SKM-1 treated with dmso at 0.1 percent for 144 hours (cell line): ENCODE measurements around the gene SPEM2.

ENCODE experiments used
- DNase-seq: peaks from one replicate; lab custom pipeline; 2025; ENCODE audit not compliant: unreplicated experiment; lab: John Stamatoyannopoulos, UW

The SPEM2 gene

GRCh38 chr17:7419819-7420610, 5.4 kb upstream of the SPEM2 start, which contains the start of gene SPEM1:
SPEM1 (plus strand) TSS chr17:7420324; CDS start chr17:7420385, 61 bp downstream.
- no peak for DNase-seq

GRCh38 chr17:7421186-7421585, 4.2 kb upstream of the SPEM2 start:
- DNase-seq: no peak

DNA sequence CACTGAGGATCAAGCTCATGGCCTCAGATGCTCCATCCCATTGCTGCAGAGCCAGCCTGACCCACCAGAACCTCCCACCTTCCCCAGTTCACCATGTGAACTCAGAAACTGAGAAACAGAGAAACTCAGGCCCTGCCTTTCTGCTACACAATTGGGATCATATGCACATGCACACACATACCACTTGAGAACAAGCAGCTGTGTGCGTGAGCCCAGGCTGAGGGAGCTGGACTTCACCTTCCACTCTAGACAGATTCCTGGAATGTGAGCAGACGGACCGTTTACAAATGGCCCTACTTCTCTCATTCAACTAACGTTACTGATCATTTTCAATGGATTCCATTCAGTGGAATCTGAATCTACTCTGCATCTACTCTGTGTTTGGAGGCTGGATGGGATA, 1.7 kb upstream of the SPEM2 start:
- no peak for DNase-seq

DNA sequence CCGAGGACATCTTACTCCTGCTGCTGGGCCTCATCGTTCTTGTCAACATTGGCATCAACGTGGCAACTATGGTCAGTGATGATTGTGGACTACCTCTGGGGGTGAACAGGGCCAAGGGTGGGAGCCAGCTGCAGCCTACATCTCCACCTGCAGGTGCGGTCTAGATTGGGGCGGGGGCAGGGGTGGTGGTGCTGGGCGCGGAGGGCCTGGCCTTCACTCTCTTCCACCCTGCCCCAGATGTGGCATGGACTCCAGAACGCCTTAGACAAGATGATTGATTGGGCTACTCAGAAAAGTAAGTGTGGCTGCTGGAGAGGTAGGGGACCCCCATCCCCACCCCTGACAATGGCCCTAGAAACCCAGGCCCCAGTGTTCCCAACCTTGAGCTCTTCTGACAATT, 340 bp downstream of the SPEM2 start:
- DNase-seq: no peak

- DNase-seq: no peak
Observed at GRCh38 chr17:7426203-7426863, 917 bp downstream of the SPEM2 start.

- DNase-seq: no peak
Observed at GRCh38 chr17:7426896-7427489, 1.6 kb downstream of the SPEM2 start.

DNA sequence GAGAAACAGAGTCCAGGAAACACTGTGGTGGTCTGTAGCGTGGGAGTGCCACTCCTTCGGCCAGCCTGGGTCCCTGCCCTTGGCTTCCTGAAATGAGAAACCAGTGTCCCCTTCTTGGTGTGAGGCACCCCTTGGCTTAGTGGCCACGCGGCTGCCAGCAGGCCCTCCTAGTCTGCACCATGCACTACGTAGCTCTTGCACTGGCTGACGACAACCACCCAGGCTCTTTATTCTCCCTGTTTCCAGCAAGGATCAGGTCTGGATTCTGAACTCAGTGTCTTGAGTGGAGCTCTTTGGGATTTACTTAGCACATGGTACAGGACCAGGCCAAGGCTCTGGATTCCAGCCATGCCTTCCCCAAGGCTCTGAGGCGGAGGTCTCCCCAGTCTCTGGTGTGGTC, 2.1 kb downstream of the SPEM2 start:
- DNase-seq: no peak

GRCh38 chr17:7428557-7428956, 3.1 kb downstream of the SPEM2 start, which contains the start of gene SPEM3:
SPEM3 (plus strand) TSS chr17:7428857; CDS start chr17:7428903, 46 bp downstream.
- DNase-seq: no peak

GRCh38 chr17:7429722-7430121, 4.3 kb downstream of the SPEM2 start:
- no peak for DNase-seq

DNA sequence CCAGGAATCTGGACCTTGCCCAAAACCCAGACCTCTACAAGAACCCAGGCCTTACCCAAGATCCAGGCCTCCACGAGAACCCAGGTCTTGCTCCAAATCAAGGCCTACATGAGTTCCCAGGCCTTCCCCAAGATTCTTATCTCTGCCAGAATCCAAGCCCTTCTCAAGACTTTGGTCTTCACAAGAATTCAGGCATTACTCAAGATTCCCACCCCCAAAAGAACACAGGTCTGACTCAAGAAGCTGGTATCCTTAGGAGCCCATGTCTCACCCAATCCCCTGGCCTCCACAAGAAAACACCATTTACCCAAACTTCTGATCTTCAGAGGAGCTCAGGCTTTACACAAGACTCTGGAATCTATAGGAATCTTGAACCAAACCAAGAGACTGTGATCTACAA, 5.8 kb downstream of the SPEM2 start:
- DNase-seq: no peak

DNA sequence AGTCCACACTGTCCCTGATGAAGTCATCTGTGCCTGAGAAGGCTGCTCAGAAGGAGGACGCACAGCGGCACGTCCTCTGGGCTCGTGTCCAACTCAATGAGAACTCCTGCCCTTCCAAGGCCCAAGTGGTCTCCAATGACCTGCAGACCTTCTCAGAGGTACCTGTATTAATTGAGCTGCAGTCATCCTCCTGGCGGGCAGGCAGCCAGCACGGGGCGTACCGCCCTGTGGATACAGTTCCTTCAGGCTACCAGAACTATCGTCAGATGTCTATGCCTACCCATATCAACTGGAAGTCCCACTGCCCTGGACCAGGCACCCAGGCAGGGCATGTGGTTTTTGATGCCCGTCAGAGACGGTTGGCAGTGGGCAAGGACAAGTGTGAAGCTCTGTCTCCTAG, 6.9 kb downstream of the SPEM2 start:
- DNase-seq: no peak

DNA sequence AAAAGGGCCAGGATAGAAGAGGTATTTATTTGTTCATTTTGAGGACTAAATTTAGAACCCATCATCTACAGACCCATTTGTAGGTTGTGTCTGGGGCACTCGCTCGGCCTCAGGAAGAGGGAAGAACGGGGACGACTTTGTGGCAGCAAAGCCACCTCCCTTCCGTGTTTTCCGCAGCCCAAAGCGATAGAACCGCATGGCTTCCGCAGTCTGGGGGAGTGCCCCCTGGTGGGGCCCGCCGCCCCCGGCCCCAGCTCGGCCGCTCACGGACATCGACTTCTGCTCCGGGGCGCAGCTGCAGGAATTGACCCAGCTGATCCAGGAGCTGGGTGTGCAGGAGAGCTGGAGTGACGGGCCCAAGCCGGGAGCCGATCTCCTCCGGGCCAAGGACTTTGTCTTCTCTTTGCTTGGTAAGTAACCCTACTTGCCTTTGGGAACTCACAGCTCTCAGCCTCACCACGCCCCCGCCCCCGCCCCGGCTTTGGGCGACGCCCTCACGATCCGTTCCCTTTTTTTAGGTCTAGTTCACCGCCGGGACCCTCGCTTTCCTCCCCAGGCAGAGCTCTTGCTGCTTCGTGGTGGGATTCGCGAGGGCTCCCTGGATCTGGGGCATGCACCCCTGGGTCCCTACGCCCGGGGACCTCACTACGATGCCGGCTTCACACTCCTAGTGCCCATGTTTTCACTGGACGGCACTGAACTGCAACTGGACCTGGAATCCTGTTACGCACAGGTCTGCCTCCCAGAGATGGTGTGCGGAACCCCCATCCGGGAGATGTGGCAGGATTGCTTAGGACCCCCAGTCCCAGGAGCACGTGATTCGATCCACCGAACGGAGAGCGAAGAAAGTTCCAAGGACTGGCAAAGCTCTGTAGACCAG, 10.5 kb downstream of the SPEM2 start:
- DNase-seq: peak; percentile 48

- DNase-seq: peak; percentile 20
Observed at GRCh38 chr17:7436556-7437368, 11.3 kb downstream of the SPEM2 start.

DNA sequence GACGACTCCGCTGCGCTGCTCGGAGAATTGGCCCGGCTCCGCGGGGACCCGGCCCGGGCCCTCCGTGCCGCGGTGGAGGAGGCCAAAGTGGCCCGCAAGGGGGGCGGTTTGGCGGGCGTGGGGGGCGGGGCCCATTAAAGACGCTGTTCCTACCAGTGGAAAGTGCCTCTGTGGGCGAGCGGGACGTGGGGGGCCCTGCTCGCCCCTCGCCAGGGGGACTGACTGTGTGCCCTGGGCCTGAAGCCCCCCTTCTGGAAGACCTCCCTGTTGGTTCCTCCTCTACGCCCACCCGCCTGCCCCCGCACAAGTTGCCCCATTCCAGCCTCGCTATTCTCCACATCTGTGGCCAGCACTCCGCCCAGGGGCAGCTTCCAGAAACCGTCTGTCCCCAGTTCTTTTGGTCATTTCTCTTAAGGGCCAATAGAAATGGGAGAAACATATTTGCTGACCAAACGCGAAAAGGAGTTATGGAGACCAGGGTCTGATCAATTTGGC, 12.0 kb downstream of the SPEM2 start:
- no peak for DNase-seq

DNA sequence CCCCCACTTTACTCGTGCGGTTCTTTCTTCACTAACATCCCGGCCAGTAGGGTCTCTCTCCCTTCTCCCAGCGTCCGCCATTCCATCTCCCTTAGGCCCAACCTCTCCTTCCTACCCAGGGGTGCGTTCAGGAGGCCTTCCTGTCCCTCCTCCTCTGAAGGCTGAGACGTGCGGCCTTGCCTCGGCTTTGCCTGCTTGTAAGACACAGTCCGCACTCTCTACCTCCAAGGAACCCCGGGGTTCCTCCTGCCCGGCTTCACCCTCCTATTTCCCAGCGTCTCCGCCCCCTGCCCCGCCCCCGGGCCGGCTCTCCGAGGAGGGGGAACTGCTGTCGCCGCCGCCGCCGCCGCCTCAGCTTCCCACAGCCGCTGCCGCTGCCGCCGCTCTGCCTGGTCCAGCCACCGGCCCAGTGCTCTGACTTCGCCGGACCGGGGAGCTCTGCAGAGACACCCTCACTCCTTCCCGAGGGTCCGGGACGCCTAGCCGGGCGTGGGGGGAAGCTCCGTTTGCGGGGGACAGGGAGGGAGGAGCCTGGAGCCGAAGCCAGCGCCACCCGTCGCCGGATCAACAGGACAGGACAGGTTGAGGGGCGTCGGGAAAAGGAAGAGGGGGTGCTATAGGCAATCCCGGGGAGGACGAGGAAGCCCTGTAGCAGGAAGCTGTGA, 12.7 kb downstream of the SPEM2 start:
- no peak for DNase-seq

DNA sequence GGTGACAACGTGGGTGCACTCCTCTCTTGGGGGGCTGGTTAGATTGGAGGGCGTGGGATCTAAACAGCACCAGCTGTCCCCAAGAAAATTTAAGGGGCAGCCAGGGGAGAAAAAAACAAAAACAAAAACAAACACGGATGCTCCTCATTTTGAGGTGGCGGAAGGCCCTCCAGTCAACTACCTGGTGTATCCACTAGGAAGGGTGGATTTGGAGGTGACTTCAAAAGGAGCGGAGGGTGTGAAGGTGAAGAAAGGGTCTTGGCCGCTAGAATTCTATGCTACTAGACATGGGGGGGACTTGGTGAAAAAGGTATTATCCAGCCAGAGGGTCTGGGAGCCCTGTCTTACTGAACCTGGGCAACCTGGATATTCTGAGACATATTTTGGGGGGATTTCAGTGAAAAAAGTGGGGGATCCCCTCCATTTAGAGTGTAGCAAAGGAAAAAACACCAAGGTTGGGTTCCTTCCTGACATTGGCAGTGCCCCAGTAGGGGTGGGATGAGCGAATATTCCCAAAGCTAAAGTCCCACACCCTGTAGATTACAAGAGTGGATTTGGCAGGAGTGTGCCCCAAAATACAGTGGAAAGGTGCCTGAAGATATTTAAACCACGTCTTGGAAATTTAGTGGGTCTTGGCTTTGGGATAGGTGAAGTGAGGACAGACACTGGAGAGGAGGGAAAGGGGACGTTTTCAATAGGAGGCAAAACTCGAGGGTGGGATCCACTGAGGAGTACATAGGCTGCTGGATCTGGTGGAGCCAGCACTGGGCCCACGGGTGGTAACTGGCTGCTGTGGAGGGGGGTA, 13.4 kb downstream of the SPEM2 start:
- no peak for DNase-seq

- no peak for DNase-seq
Observed at GRCh38 chr17:7439462-7440112, 14.2 kb downstream of the SPEM2 start, which contains the start of gene FGF11. FGF11 (plus strand) TSS chr17:7439512; CDS start chr17:7439621, 109 bp downstream.
